OCI-LY7 (cell line): Measurements from ENCODE around the gene IL21R. TPM values are rescaled to one million over a fixed set of nuclear protein-coding genes. Genes with fewer than 3 reads are reported as not detected.

Experiments
- BruUV-seq: library from RNA; stranded (reverse); fragments of 400-500 nt; replicated peaks from 2 replicates; lab custom pipeline; 2021; lab: Mats Ljungman, UMichigan
- CTCF ChIA-PET: fragments of 300-600 bp; sonication (Branson Sonifier 250); formaldehyde crosslinking; loops from one replicate; lab custom pipeline; 2022; ENCODE audit warnings: antibody characterized with exemption; ENCODE audit not compliant: unreplicated experiment; lab: Charles Lee
- POLR2A ChIA-PET: fragments of 300-600 bp; sonication (Branson Sonifier 250); formaldehyde crosslinking; loops from one replicate; lab custom pipeline; 2022; ENCODE audit warnings: antibody characterized with exemption; lab: Charles Lee
- DNase-seq: peaks from one replicate; pipeline ENCODE4 v3.0.0-alpha.2; 2015; ENCODE audit warnings: low spot score
- H2AFZ ChIP-seq: fragments of 200-600 bp; sonication (generic), shearing (Covaris generic); 2 replicates; pipeline ENCODE4 v1.6.1; 2014; ENCODE audit warnings: mild to moderate bottlenecking, antibody characterized with exemption, low read length, moderate library complexity
- H3K27ac ChIP-seq: fragments of 200-600 bp; sonication (generic); 2 replicates; pipeline ENCODE4 v1.5.1; 2014; ENCODE audit warnings: mixed run types, low read depth, mild to moderate bottlenecking, moderate library complexity, low read length, inconsistent platforms; ENCODE audit not compliant: poor library complexity, severe bottlenecking
- H3K36me3 ChIP-seq: fragments of 200-600 bp; sonication (generic); 2 replicates; pipeline ENCODE4 v1.6.1; 2014; ENCODE audit warnings: mild to moderate bottlenecking, antibody characterized with exemption, low read length, moderate library complexity, mixed read lengths; ENCODE audit not compliant: insufficient read depth
- H3K4me1 ChIP-seq: fragments of 200-600 bp; sonication (generic); 2 replicates; pipeline ENCODE4 v1.5.1; 2014; ENCODE audit warnings: mild to moderate bottlenecking, low read length; ENCODE audit not compliant: insufficient read depth, poor library complexity, severe bottlenecking
- H3K4me2 ChIP-seq: fragments of 200-600 bp; sonication (generic); 2 replicates; pipeline ENCODE4 v1.6.1; 2014; ENCODE audit warnings: mild to moderate bottlenecking, low read length
- H3K4me3 ChIP-seq: fragments of 200-600 bp; sonication (generic); 2 replicates; pipeline ENCODE4 v1.5.1; 2014; ENCODE audit warnings: mild to moderate bottlenecking, low read depth, low read length; ENCODE audit not compliant: poor library complexity, severe bottlenecking
- H3K79me2 ChIP-seq: fragments of 200-600 bp; sonication (generic); 2 replicates; pipeline ENCODE4 v1.6.1; 2016; ENCODE audit warnings: low read depth, mild to moderate bottlenecking, low read length, moderate library complexity, mixed read lengths; ENCODE audit not compliant: insufficient read depth
- H3K9me2 ChIP-seq: fragments of 200-600 bp; sonication (generic); 2 replicates; pipeline ENCODE4 v1.6.1; 2016; ENCODE audit warnings: mild to moderate bottlenecking, low read length, mixed read lengths; ENCODE audit not compliant: insufficient read depth
- H3K9me3 ChIP-seq: fragments of 200-600 bp; sonication (generic); 2 replicates; pipeline ENCODE4 v1.6.1; 2014; ENCODE audit warnings: mild to moderate bottlenecking, mixed run types, low read length, mixed read lengths
- H4K20me1 ChIP-seq: fragments of 200-600 bp; sonication (generic); 2 replicates; pipeline ENCODE4 v1.6.1; 2014; ENCODE audit warnings: mild to moderate bottlenecking, antibody characterized with exemption, low read length, moderate library complexity, mixed read lengths; ENCODE audit not compliant: insufficient read depth
- CTCF ChIP-seq: fragments of 200-600 bp; sonication (generic); conservative IDR thresholded peaks from 2 replicates; pipeline ENCODE4 v1.5.1; 2014; ENCODE audit warnings: mild to moderate bottlenecking, antibody characterized with exemption, low read length, moderate library complexity, mixed read lengths
- EZH2phosphoT487 ChIP-seq: fragments of 200-600 bp; sonication (generic); IDR thresholded peaks from 2 replicates; pipeline ENCODE4 v1.6.1; 2018; ENCODE audit warnings: low read depth, borderline replicate concordance, mild to moderate bottlenecking, mixed run types, antibody characterized with exemption, low read length, moderate library complexity, mixed read lengths
- intact Hi-C: fragments of 100-400 bp; cut with micrococcal nuclease; formaldehyde crosslinking; loops from one replicate; pipeline ENCODE4 v1.10.0; 2022; ENCODE audit not compliant: unreplicated experiment
- total RNA-seq, 2 experiments: library from RNA; depleted of rRNA in 1 of 2; stranded (reverse); fragments of >200 nt in 1 of 2; shearing (Covaris generic) in 1 of 2; gene quantifications; 2 replicates each; pipeline ENCODE4 v1.2.3, GENCODE V29; 2014 to 2022

Gene IL21R
- total RNA-seq, 2 experiments from 2014 or later: 10.0 to 47.0 TPM

GRCh38 chr16:27449434-27450195, 47.6 kb downstream of the IL21R start:
- H4K20me1 ChIP-seq: no peaks in the 10 kb centered on the region
- H3K4me1 ChIP-seq: peaks cover 27% of the 10 kb centered on the region
- BruUV-seq: no TSS peak
- TF ChIP-seq CTCF (no peak), EZH2phosphoT487 (no peak)
- peaks cover 50% of the 10 kb centered on the region for H3K36me3 ChIP-seq
- H3K27ac ChIP-seq: no peak overlapping the region
- ChIA-PET CTCF (interaction anchor here (0.7 kb wide), 1 partner anchor 64 kb away, joined by 4 read pairs; no protein-coding TSS in a partner anchor), POLR2A (interaction anchor here (0.5 to 3.1 kb wide), 6 partner anchors 9 to 337 kb away, joined by 3 to 12 read pairs (median 3); no protein-coding TSS in a partner anchor)
- H3K9me2 ChIP-seq: no peaks in the 10 kb centered on the region
- H2AFZ ChIP-seq: no peak overlapping the region
- H3K4me3 ChIP-seq: no peak overlapping the region
- peak overlapping the region; percentile 51; the same call in 1 of the 2 replicates for H3K4me2 ChIP-seq
- H3K9me3 ChIP-seq: peaks cover 5% of the 10 kb centered on the region
- intact Hi-C loops: loop anchor here (1.0 to 2.0 kb wide), 3 partner anchors 47 to 275 kb away; partner anchors contain the start of gene IL21R
- peak; percentile 23 for DNase-seq
- H3K79me2 ChIP-seq: no peaks in the 10 kb centered on the region

- DNase-seq: no peak
- no peak overlapping the region for H3K4me3 ChIP-seq
- TSS peak; percentile 47 for BruUV-seq
- intact Hi-C loops: loop anchor here (1.0 to 2.0 kb wide), 3 partner anchors 48 to 276 kb away; partner anchors contain the start of gene IL21R
- no peak overlapping the region for H2AFZ ChIP-seq
- H3K4me1 ChIP-seq: peaks cover 27% of the 10 kb centered on the region
- TF ChIP-seq EZH2phosphoT487 (no peak), CTCF (no peak)
- H3K9me2 ChIP-seq: no peaks in the 10 kb centered on the region
- no peaks in the 10 kb centered on the region for H3K79me2 ChIP-seq
- CTCF ChIA-PET: interaction anchor here (0.7 to 1.3 kb wide), 2 partner anchors 64 to 271 kb away, joined by 3 to 4 read pairs; no protein-coding TSS in a partner anchor
- peaks cover 5% of the 10 kb centered on the region for H3K9me3 ChIP-seq
- H3K4me2 ChIP-seq: peak overlapping the region; percentile 51
- peak overlapping the region; percentile 48 for H3K27ac ChIP-seq
- H4K20me1 ChIP-seq: no peaks in the 10 kb centered on the region
- H3K36me3 ChIP-seq: peaks cover 44% of the 10 kb centered on the region
- POLR2A ChIA-PET: interaction anchor here (0.5 to 3.1 kb wide), 8 partner anchors 10 to 452 kb away, joined by 3 to 12 read pairs (median 4); no protein-coding TSS in a partner anchor
Measured at GRCh38 chr16:27450196-27450549, 48.2 kb downstream of the IL21R start.
